H9 (cell line): ENCODE results near the gene SCN5A. TPM values are rescaled to one million over a fixed set of nuclear protein-coding genes. Genes with fewer than 3 reads are reported as not detected.
A peak's percentile ranks its signal among the peaks of the same experiment; 100 is the strongest.

Source experiments
- DNase-seq: peaks from one replicate; pipeline ENCODE4 v3.0.0-alpha.2; 2017
- H2AFZ ChIP-seq: one replicate; pipeline ENCODE4 v1.6.1; 2013; ENCODE audit warnings: mild to moderate bottlenecking, low read length, control low read depth, moderate library complexity
- H2AK5ac ChIP-seq: 2 replicates; pipeline ENCODE4 v1.6.1; 2013; ENCODE audit warnings: low read length, control low read depth, mixed read lengths; ENCODE audit not compliant: insufficient read length
- H2BK120ac ChIP-seq: one replicate; pipeline ENCODE4 v1.6.1; 2013; ENCODE audit warnings: low read depth, mild to moderate bottlenecking, low read length, control low read depth, inconsistent platforms; ENCODE audit not compliant: poor library complexity, severe bottlenecking
- H2BK12ac ChIP-seq: 2 replicates; pipeline ENCODE4 v1.6.1; 2013; ENCODE audit warnings: low read length, control low read depth, mixed read lengths, low read depth; ENCODE audit not compliant: insufficient read length
- H2BK15ac ChIP-seq: 2 replicates; pipeline ENCODE4 v1.6.1; 2013; ENCODE audit warnings: low read depth, low read length, control low read depth
- H2BK20ac ChIP-seq: one replicate; pipeline ENCODE4 v1.6.1; 2013; ENCODE audit warnings: low read depth, mild to moderate bottlenecking, low read length, control low read depth, inconsistent platforms; ENCODE audit not compliant: poor library complexity, severe bottlenecking
- H2BK5ac ChIP-seq: 2 replicates; pipeline ENCODE4 v1.6.1; 2013; ENCODE audit warnings: low read length, control low read depth, mixed read lengths; ENCODE audit not compliant: insufficient read length
- H3K14ac ChIP-seq: 2 replicates; pipeline ENCODE4 v1.6.1; 2013; ENCODE audit warnings: low read length, control low read depth; ENCODE audit not compliant: insufficient read depth
- H3K18ac ChIP-seq: 2 replicates; pipeline ENCODE4 v1.6.1; 2013; ENCODE audit warnings: low read depth, mild to moderate bottlenecking, mixed read lengths, low read length, control low read depth; ENCODE audit not compliant: insufficient read length
- H3K23ac ChIP-seq: 2 replicates; pipeline ENCODE4 v1.6.1; 2013; ENCODE audit warnings: low read length, control low read depth, mixed read lengths, low read depth; ENCODE audit not compliant: insufficient read length
- H3K23me2 ChIP-seq: 2 replicates; pipeline ENCODE4 v1.6.1; 2013; ENCODE audit warnings: low read depth, mild to moderate bottlenecking, mixed read lengths, low read length, control low read depth; ENCODE audit not compliant: insufficient read length, poor library complexity, severe bottlenecking
- H3K27ac ChIP-seq: 2 replicates; pipeline ENCODE4 v1.5.1; 2013; ENCODE audit warnings: low read length, control low read depth, mixed read lengths, low read depth; ENCODE audit not compliant: insufficient read length
- H3K27me3 ChIP-seq: 2 replicates; pipeline ENCODE4 v1.6.1; 2013; ENCODE audit warnings: low read length, control low read depth, inconsistent platforms; ENCODE audit not compliant: insufficient read depth
- H3K4ac ChIP-seq: 2 replicates; pipeline ENCODE4 v1.6.1; 2013; ENCODE audit warnings: low read depth, mild to moderate bottlenecking, control low read depth, inconsistent platforms, low read length, moderate library complexity
- H3K4me1 ChIP-seq: 2 replicates; pipeline ENCODE4 v1.6.1; 2013; ENCODE audit warnings: low read length, control low read depth, inconsistent platforms; ENCODE audit not compliant: insufficient read depth
- H3K4me2 ChIP-seq: 2 replicates; pipeline ENCODE4 v1.6.1; 2013; ENCODE audit warnings: low read length, control low read depth, mixed read lengths; ENCODE audit not compliant: insufficient read length, insufficient read depth
- H3K56ac ChIP-seq: 2 replicates; pipeline ENCODE4 v1.6.1; 2013; ENCODE audit warnings: low read depth, mild to moderate bottlenecking, mixed read lengths, low read length, control low read depth; ENCODE audit not compliant: insufficient read length
- H3K79me1 ChIP-seq: 2 replicates; pipeline ENCODE4 v1.6.1; 2013; ENCODE audit warnings: low read depth, mild to moderate bottlenecking, moderate library complexity, low read length, control low read depth, inconsistent platforms; ENCODE audit not compliant: insufficient read depth, poor library complexity, severe bottlenecking
- H3K79me2 ChIP-seq: 2 replicates; pipeline ENCODE4 v1.6.1; 2013; ENCODE audit warnings: low read length, control low read depth, inconsistent platforms; ENCODE audit not compliant: insufficient read depth
- H3K9ac ChIP-seq: 2 replicates; pipeline ENCODE4 v1.6.1; 2013; ENCODE audit warnings: low read length, control low read depth, mixed read lengths; ENCODE audit not compliant: insufficient read length; ENCODE audit errors: extremely low read depth
- H3K9me3 ChIP-seq: one replicate; pipeline ENCODE4 v1.6.1; 2013; ENCODE audit warnings: low read depth, low read length, inconsistent platforms; ENCODE audit not compliant: control insufficient read depth
- H3T11ph ChIP-seq: one replicate; pipeline ENCODE4 v1.6.1; 2013; ENCODE audit warnings: mild to moderate bottlenecking, low read length, control low read depth, inconsistent platforms
- H4K20me1 ChIP-seq: one replicate; pipeline ENCODE4 v1.6.1; 2013; ENCODE audit not compliant: control insufficient read depth, insufficient read length, insufficient read depth
- H4K5ac ChIP-seq: 2 replicates; pipeline ENCODE4 v1.6.1; 2013; ENCODE audit warnings: low read depth, mild to moderate bottlenecking, mixed read lengths, low read length, control low read depth; ENCODE audit not compliant: insufficient read length
- H4K8ac ChIP-seq: replicated peaks from 2 replicates; pipeline ENCODE4 v1.6.1; 2013; ENCODE audit warnings: low read length, control low read depth, mixed read lengths, low read depth; ENCODE audit not compliant: insufficient read length
- H4K91ac ChIP-seq: 2 replicates; pipeline ENCODE4 v1.6.1; 2013; ENCODE audit warnings: low read depth, mild to moderate bottlenecking, moderate library complexity, mixed read lengths, low read length, control low read depth; ENCODE audit not compliant: insufficient read length
- H3K27ac Mint-ChIP-seq, 3 experiments: 2 replicates in 2 of 3; 3 replicates in 1 of 3; pipeline ENCODE4 v1.8.0; 2020 to 2021; ENCODE audit warnings: mixed read lengths in 3 of 3, mild to moderate bottlenecking in 1 of 3, moderate library complexity in 1 of 3
- H3K27me3 Mint-ChIP-seq: 2 replicates; pipeline ENCODE4 v1.8.0; 2021; ENCODE audit warnings: low read depth, mild to moderate bottlenecking, moderate library complexity, mixed read lengths
- H3K36me3 Mint-ChIP-seq, 3 experiments: 2 replicates in 2 of 3; 3 replicates in 1 of 3; pipeline ENCODE4 v1.8.0; 2020 to 2021; ENCODE audit warnings: low read depth in 3 of 3, mixed read lengths in 3 of 3; ENCODE audit not compliant: insufficient read depth in 1 of 3
- H3K4me1 Mint-ChIP-seq, 2 experiments: 2 replicates each; pipeline ENCODE4 v1.8.0; 2020; ENCODE audit warnings: mixed read lengths in 2 of 2
- H3K4me3 Mint-ChIP-seq, 2 experiments: 2 replicates in 1 of 2; 3 replicates in 1 of 2; pipeline ENCODE4 v1.8.0; 2020 to 2021; ENCODE audit warnings: mild to moderate bottlenecking in 2 of 2, mixed read lengths in 2 of 2, moderate library complexity in 1 of 2
- H3K9me3 Mint-ChIP-seq, 2 experiments: 2 replicates in 1 of 2; 3 replicates in 1 of 2; pipeline ENCODE4 v1.8.0; 2020; ENCODE audit warnings: mild to moderate bottlenecking in 2 of 2, mixed read lengths in 2 of 2, moderate library complexity in 1 of 2
- CTCF ChIP-seq: fragments of 200-600 bp; sonication (generic); conservative IDR thresholded peaks from 3 replicates; pipeline ENCODE4 v1.8.0; 2021; ENCODE audit warnings: antibody characterized with exemption, mild to moderate bottlenecking
- WGBS: extraction: QIAGEN DNeasy Blood & Tissue Kit; methylation state at CpG from one replicate; pipeline ENCODE4 v1.1.7; 2013; ENCODE audit warnings: missing lambda C conversion rate, low lambda C conversion rate, mixed read lengths; ENCODE audit not compliant: insufficient read length; ENCODE audit errors: extremely low coverage; 5-methylcytosine and 5-hydroxymethylcytosine counted together
- total RNA-seq: library from RNA; stranded (reverse); gene quantifications from 2 replicates; pipeline ENCODE4 v1.2.1, GENCODE V29; 2021

SCN5A gene
- total RNA-seq, 1 experiment from 2014 or later: 6.5 TPM

DNA sequence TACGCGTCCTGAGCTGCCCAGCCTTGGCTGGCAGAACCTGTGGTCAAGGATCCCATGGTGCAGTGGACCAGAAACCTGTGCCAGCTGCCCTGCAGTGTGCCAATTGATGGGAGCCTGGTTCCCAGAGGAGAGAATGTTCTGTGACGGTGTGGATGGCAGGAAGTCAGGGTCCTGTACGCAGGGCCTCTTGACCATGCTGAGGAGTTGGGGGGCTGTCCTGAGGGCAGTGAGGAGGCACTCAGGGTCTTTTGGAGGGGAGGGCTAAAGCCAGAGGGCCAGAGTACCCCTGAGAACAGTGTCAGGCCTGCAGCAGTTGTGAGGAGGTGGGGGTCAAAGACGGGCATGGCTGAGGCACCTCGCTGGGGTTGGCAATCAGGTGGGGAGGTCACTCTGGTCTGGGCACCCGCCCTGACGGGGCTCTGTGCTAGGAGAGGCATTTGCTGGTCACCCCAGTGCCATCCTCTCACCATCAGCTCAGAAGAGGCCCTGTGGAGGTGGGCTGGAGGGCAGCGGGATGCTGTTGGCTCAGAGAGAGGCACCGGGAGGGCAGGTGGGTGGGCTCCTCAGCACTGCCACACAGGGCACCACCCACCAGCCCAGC is 61.0 kb downstream of the SCN5A start:
- Histone ChIP-seq H4K91ac (no peak overlapping the region), H3K23ac (no peak overlapping the region), H3K27ac (no peak overlapping the region), H3K27me3 (no peaks in the 10 kb centered on the region), H3K4me2 (no peak overlapping the region), H3K9me3 (no peaks in the 10 kb centered on the region), H3K18ac (no peak overlapping the region), H3K9ac (no peak overlapping the region), H3K4me1 (no peaks in the 10 kb centered on the region), H4K5ac (no peak overlapping the region), H3K56ac (no peak overlapping the region), H2AK5ac (no peak overlapping the region), H2BK20ac (no peak overlapping the region), H2BK120ac (no peak overlapping the region), H3K79me1 (no peaks in the 10 kb centered on the region), H3K4ac (no peak overlapping the region), H2BK5ac (no peak overlapping the region), H2BK12ac (no peak overlapping the region), H4K8ac (no peak overlapping the region), H4K20me1 (no peaks in the 10 kb centered on the region), H3K14ac (no peak overlapping the region), H3T11ph (no peak overlapping the region), H3K79me2 (no peaks in the 10 kb centered on the region), H2AFZ (no peak overlapping the region), H2BK15ac (no peak overlapping the region), H3K23me2 (no peaks in the 10 kb centered on the region)
- peaks cover 4 to 9% of the 10 kb centered on the region in 2 experiments; a peak in 3 of 4 replicates for H3K4me1 Mint-ChIP-seq
- no peaks in the 10 kb centered on the region for H3K9me3 Mint-ChIP-seq
- H3K27ac Mint-ChIP-seq: no peak overlapping the region
- TF ChIP-seq CTCF: no peak
- no peak overlapping the region for H3K4me3 Mint-ChIP-seq
- H3K27me3 Mint-ChIP-seq: no peaks in the 10 kb centered on the region; the same call in 1 of the 2 replicates
- no CpG with 5 or more reads among the region's 10 CpGs for WGBS
- H3K36me3 Mint-ChIP-seq: peaks cover 0 to 1% (median 0%) of the 10 kb centered on the region in 3 experiments; a peak in 2 of 7 replicates
- DNase-seq: peak; percentile 15
